Uterus (tissue), 4 donors: ENCODE results near the gene UBE2J1. TPM values are rescaled to one million over a fixed set of nuclear protein-coding genes. Genes with fewer than 3 reads are reported as not detected.
"Not testable (repeated sequence)": the region's sequence is repeated elsewhere in the genome, so short reads cannot be mapped to it uniquely, and the experiment has no call there.

Experiments
- DNase-seq, 2 donors: peaks; one replicate each; pipeline ENCODE4 v3.0.0-alpha.2; 2019 to 2020
- H3K27ac ChIP-seq, 2 donors: fragments of 200-600 bp; sonication (generic); 1 replicate in 1 of 2; 2 replicates in 1 of 2; pipeline ENCODE4 v1.5.1; 2016 to 2018
- H3K27me3 ChIP-seq, 2 donors: fragments of 200-600 bp; sonication (generic); one replicate each; pipeline ENCODE4 v1.5.1; 2018 to 2019; ENCODE audit warnings: control low read depth in 1 of 2
- H3K36me3 ChIP-seq, 2 donors: fragments of 200-600 bp; sonication (generic); one replicate each; pipeline ENCODE4 v1.5.1; 2019; ENCODE audit warnings: control low read depth in 1 of 2
- H3K4me1 ChIP-seq, 2 donors: fragments of 200-600 bp; sonication (generic); one replicate each; pipeline ENCODE4 v1.5.1; 2018 to 2019; ENCODE audit warnings: control low read depth in 1 of 2
- H3K4me3 ChIP-seq, 2 donors: fragments of 200-600 bp; sonication (generic); 1 replicate in 1 of 2; 2 replicates in 1 of 2; pipeline ENCODE4 v1.5.1; 2018 to 2019; ENCODE audit warnings: mild to moderate bottlenecking in 1 of 2
- H3K9me3 ChIP-seq, 2 donors: fragments of 200-600 bp; sonication (generic); one replicate each; pipeline ENCODE4 v1.5.1; 2019; ENCODE audit warnings: control low read depth in 1 of 2
- POLR2A ChIP-seq, 2 donors: fragments of 450-650 bp; IDR thresholded peaks; one replicate each; pipeline ENCODE4 v1.6.1; 2016; ENCODE audit warnings: antibody characterized with exemption in 2 of 2, mild to moderate bottlenecking in 1 of 2, moderate library complexity in 1 of 2
- intact Hi-C: fragments of 100-400 bp; cut with DNase I; formaldehyde crosslinking; loops from one replicate; pipeline ENCODE4 v1.15.1; 2023; ENCODE audit warnings: low total_unique reads
- total RNA-seq, 4 donors: library from RNA; depleted of rRNA in 3 of 4; stranded (reverse); fragments of >200 nt in 3 of 4; gene quantifications; one replicate each; pipeline versions ENCODE4 v1.1.0 to v1.2.4, GENCODE V29; 2014 to 2023
- TF ChIP-seq, protein P1 (sequence below), 4 experiments: fragments of 200-600 bp in 2 of 4; fragments of 450-650 bp in 2 of 4; sonication (generic) in 2 of 4; IDR thresholded peaks; one replicate each; pipeline ENCODE4 v1.5.1; 2016 to 2019; ENCODE audit warnings: antibody characterized with exemption in 4 of 4, mild to moderate bottlenecking in 2 of 4, moderate library complexity in 1 of 4
- donor health status: DM: yes; HTN: yes; CAD: no.

UBE2J1 gene
- total RNA-seq, 4 donors from 2014 or later, result 13.1 to 55.2 (median 41.0) TPM

DNA sequence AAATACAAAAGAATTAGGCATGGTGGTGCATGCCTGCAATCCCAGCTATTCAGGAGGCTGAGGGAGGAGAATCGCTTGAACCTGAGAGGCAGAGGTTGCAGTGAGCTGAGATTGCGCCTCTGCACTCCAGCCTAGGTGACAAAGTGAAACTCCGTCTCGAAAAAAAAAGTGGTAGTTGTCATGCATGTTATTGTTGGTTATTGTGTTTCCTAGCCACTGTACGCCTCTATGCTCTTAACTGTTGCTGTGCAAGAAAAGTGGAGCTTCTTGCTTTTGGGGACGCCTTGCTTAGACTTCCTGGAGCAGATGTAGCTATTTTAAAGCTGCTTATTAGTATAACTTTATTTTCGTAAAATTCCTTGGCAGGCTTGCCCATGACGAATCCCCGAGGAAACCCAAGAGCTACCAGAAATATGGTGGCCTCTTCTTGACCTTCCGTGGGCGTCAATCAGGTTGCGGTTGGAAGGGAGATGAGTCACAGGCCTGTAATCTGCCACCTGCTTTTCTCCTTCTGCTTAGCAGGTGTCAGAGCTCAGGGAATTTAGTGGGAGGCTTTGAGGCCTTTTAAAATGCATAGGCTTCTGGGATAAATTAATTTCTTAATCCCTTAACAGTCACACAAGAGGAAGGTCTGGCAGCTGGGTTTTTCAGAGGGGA lies 54.7 kb downstream of the UBE2J1 start:
- intact Hi-C loops, result no loop called here
- DNase-seq, result peak; percentile 47 to 56
- H3K27me3 ChIP-seq, result no peaks in the 10 kb centered on the region
- TF ChIP-seq POLR2A (IDR thresholded peaks at IDR 0.05), result no peak
- TF ChIP-seq, protein P1, sequence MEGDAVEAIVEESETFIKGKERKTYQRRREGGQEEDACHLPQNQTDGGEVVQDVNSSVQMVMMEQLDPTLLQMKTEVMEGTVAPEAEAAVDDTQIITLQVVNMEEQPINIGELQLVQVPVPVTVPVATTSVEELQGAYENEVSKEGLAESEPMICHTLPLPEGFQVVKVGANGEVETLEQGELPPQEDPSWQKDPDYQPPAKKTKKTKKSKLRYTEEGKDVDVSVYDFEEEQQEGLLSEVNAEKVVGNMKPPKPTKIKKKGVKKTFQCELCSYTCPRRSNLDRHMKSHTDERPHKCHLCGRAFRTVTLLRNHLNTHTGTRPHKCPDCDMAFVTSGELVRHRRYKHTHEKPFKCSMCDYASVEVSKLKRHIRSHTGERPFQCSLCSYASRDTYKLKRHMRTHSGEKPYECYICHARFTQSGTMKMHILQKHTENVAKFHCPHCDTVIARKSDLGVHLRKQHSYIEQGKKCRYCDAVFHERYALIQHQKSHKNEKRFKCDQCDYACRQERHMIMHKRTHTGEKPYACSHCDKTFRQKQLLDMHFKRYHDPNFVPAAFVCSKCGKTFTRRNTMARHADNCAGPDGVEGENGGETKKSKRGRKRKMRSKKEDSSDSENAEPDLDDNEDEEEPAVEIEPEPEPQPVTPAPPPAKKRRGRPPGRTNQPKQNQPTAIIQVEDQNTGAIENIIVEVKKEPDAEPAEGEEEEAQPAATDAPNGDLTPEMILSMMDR (IDR thresholded peaks at IDR 0.05), result no peak
- H3K27ac ChIP-seq, result no peak overlapping the region
- no peak overlapping the region for H3K4me3 ChIP-seq
- H3K36me3 ChIP-seq, result no peaks in the 10 kb centered on the region
- no peaks in the 10 kb centered on the region for H3K9me3 ChIP-seq
- no peaks in the 10 kb centered on the region for H3K4me1 ChIP-seq

DNA sequence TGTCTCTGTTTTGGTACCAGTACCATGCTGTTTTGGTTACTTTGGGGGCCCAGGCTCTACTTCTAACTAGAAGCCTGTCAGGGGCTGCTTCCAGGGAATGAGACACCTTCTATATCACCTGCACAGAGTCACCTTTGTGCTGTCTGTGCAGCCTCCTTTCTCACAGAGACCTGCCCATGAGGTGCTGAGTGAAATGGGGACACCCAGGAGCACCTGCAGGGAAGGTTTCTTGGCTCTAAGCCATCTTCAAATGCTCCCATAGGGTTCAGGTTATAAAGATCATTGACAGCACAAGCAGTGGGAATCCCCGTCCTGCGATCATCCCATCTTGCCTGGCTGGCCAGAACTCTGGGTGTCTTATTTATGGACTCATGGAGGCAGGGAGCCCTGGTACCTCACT lies 56.5 kb downstream of the UBE2J1 start:
- TF ChIP-seq POLR2A (IDR thresholded peaks at IDR 0.05), result no peak
- no peak overlapping the region for H3K4me3 ChIP-seq
- H3K27me3 ChIP-seq, result no peaks in the 10 kb centered on the region
- no peaks in the 10 kb centered on the region for H3K9me3 ChIP-seq
- no peak for DNase-seq
- no peak overlapping the region for H3K27ac ChIP-seq
- no peaks in the 10 kb centered on the region for H3K36me3 ChIP-seq
- H3K4me1 ChIP-seq, result no peaks in the 10 kb centered on the region
- intact Hi-C loops, result no loop called here

DNA sequence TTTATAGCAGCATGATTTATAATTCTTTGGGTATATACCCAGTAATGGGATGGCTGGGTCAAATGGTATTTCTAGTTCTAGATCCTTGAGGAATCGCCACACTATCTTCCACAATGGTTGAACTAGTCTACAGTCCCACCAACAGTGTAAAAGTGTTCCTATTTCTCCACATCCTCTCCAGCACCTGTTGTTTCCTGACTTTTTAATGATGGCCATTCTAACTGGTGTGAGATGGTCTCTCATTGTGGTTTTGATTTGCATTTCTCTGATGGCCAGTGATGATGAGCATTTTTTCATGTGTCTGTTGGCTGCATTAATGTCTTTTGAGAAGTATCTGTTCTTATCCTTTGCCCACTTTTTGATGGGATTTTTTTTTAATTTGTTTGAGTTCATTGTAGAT lies 57.4 kb downstream of the UBE2J1 start:
- H3K4me3 ChIP-seq, H3K36me3 ChIP-seq, intact Hi-C loops, H3K27ac ChIP-seq, DNase-seq, H3K4me1 ChIP-seq, H3K9me3 ChIP-seq, H3K27me3 ChIP-seq: not testable (repeated sequence)

DNA sequence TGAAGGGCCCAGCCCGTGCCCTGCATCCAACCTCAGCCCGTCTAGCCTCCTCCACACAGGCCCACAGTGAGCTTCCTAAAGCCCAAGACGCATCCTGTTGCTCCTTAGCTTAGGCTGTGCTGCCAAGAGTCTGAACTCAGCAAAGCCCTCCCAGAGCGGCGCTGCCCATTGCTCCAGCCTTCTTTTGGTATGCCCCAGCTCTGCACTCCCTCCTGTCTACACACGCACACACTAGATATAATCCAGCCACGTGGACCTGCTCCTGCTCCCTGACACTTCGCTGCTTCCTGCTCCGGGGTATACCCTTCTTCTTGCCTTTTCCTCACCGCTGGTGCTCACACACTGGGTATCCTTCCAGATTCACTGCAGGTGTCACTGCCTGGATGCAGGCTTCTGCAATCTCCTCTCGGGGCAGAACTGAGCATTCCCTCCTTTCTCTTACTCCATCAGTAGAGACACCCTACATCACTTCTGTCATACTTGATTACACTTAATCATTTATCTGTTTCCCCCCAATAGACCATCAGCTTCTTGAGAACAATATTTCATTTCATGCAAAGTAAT lies 61.2 kb downstream of the UBE2J1 start:
- no peak for DNase-seq
- H3K36me3 ChIP-seq, result no peaks in the 10 kb centered on the region
- no peaks in the 10 kb centered on the region for H3K9me3 ChIP-seq
- no peaks in the 10 kb centered on the region for H3K4me1 ChIP-seq
- TF ChIP-seq, protein P1 (IDR thresholded peaks at IDR 0.05), result no peak
- no peak for TF ChIP-seq POLR2A (IDR thresholded peaks at IDR 0.05)
- no peaks in the 10 kb centered on the region for H3K27me3 ChIP-seq
- H3K27ac ChIP-seq, result no peak overlapping the region
- H3K4me3 ChIP-seq, result no peak overlapping the region
- intact Hi-C loops, result no loop called here

DNA sequence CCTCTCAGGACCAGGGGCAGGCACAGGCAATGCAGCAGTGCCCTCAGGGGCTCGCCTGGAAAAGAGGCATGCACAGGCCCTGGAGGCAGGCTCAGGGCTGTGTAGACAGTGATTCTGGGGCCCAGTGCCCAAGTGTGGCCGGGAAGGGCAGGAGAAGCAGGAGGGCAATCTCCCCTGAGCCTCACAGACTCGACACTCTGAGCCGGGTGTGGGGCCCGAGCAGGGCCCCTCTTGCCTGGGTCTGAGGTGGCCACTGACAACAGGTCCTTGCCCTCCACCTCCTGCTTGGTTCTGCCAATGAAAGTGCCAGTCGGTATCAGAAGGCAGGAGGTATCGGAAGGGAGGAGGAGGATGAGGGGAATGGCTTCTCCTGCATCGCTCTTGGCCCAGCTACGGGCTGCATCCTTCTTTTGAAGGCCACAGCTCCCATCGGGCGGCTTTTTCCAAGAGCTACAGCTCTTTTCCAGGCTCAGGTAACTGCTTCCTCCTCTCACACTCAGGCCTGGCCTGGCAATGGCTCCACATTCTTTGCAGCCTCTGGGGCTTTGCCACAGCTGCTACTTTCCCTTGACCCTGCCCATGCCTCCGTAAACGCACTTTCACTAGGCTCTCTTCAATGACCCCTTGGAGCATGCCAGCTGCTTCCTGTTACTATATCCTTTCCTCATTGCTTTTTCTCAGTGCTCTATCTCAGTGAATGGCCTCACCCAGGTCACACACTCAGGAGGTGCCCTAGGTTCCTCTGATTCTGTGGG lies 61.9 kb downstream of the UBE2J1 start:
- H3K4me1 ChIP-seq, result no peaks in the 10 kb centered on the region
- H3K36me3 ChIP-seq, result no peaks in the 10 kb centered on the region
- no peak overlapping the region for H3K27ac ChIP-seq
- intact Hi-C loops, result no loop called here
- no peak overlapping the region for H3K4me3 ChIP-seq
- DNase-seq, result no peak
- no peaks in the 10 kb centered on the region for H3K9me3 ChIP-seq
- H3K27me3 ChIP-seq, result no peaks in the 10 kb centered on the region
- TF ChIP-seq POLR2A (IDR thresholded peaks at IDR 0.05), result no peak

DNA sequence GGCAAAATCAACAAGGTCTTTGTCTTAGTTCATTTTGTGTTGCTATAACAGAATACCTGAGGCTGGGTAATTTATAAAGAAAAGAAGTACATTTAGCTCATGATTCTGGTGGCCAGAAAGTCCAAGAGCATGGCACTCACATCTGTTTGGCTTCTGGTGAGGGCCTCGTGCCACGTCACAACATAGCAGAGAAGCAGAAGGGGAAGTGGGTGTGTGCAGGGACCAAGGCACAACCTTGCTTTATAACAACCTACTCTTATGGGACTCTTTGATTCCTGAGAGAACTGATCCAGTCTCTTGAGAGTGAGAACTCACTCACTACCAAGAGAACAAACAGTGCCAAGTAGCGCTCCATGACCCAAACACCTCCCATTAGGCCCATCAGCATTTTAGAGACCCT lies 62.8 kb downstream of the UBE2J1 start:
- TF ChIP-seq, protein P1 (IDR thresholded peaks at IDR 0.05), result no peak
- no peak for TF ChIP-seq POLR2A (IDR thresholded peaks at IDR 0.05)
- no peaks in the 10 kb centered on the region for H3K4me1 ChIP-seq
- no peaks in the 10 kb centered on the region for H3K36me3 ChIP-seq
- no peak for DNase-seq
- no peaks in the 10 kb centered on the region for H3K27me3 ChIP-seq
- no peaks in the 10 kb centered on the region for H3K9me3 ChIP-seq
- intact Hi-C loops, result no loop called here
- no peak overlapping the region for H3K27ac ChIP-seq
- H3K4me3 ChIP-seq, result no peak overlapping the region
